ENCODE measurements around the gene UBE2D3. TPM values are rescaled to one million over a fixed set of nuclear protein-coding genes. Genes with fewer than 3 reads are reported as not detected.

UBE2D3 gene
- total RNA-seq, 1 donor from 2014 or later = 347 TPM

GRCh38 chr4:102751941-102752340, 75.4 kb downstream of the UBE2D3 start:
- intact Hi-C loops (cut with DNase I) = no loop called here
- H3K4me3 ChIP-seq = no peak overlapping the region
- no peaks in the 10 kb centered on the region for H3K9me3 ChIP-seq
- TF ChIP-seq CTCF (IDR thresholded peaks at IDR 0.05) = no peak
- no peak for TF ChIP-seq POLR2AphosphoS5 (IDR thresholded peaks at IDR 0.05; ENCODE audit: insufficient read depth in 1 of 2, low read depth in 1 of 2)
- no peak for TF ChIP-seq POLR2A (IDR thresholded peaks at IDR 0.05)
- H3K27me3 ChIP-seq = no peaks in the 10 kb centered on the region
- H3K27ac ChIP-seq = no peak overlapping the region
- no peaks in the 10 kb centered on the region for H3K4me1 ChIP-seq
- no peak for DNase-seq (ENCODE audit: extremely low spot score in 2 of 2)
- H3K36me3 ChIP-seq = no peaks in the 10 kb centered on the region

Small RNA genes within 50 kb of the gene (small RNA-seq; reads per million reads assigned to genes)
- not detected for gene RNU7-151P

Other genes starting within 250 kb of the UBE2D3 start
- 35.8 TPM for gene MANBA, start 66.6 kb downstream of the UBE2D3 start, total RNA-seq
- gene CISD2, start 41.4 kb upstream of the UBE2D3 start, total RNA-seq = 11.3 TPM
- not detected for gene SLC9B1, start 192.2 kb upstream of the UBE2D3 start, total RNA-seq
- 23.3 TPM for gene SLC9B2, start 249.2 kb upstream of the UBE2D3 start, total RNA-seq

Data from vagina (tissue), 2 donors.